IPS-18c (cell line): ENCODE results near the gene COX6B1.

ENCODE experiments used
- H3K4me3 ChIP-seq: 2 replicates; pipeline ENCODE4 v1.7.0; 2013; ENCODE audit warnings: low read depth, mild to moderate bottlenecking, low read length, moderate library complexity; ENCODE audit not compliant: insufficient read depth
- H3K9me3 ChIP-seq: one replicate; pipeline ENCODE4 v1.6.1; 2013; ENCODE audit warnings: mild to moderate bottlenecking, low read length, moderate library complexity; ENCODE audit not compliant: control insufficient read depth, insufficient read depth

COX6B1 gene

DNA sequence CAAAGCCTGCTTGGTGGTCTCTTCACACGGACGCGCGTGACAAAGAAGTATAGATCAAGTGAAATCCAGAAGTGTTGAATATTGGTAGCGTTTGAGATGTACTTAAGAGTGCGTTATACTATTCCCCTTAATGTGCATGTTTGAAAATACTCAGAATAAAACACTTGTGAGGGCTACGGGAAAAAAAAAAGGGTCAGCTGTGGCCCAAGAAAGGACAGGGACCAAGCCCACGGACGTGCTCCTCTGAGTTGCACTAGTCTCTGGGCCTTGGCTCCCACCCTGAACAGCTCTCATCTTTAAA, 19.9 kb upstream of the COX6B1 start:
- Histone ChIP-seq H3K9me3 (no peaks in the 10 kb centered on the region), H3K4me3 (peak overlapping the region; percentile 66)

DNA sequence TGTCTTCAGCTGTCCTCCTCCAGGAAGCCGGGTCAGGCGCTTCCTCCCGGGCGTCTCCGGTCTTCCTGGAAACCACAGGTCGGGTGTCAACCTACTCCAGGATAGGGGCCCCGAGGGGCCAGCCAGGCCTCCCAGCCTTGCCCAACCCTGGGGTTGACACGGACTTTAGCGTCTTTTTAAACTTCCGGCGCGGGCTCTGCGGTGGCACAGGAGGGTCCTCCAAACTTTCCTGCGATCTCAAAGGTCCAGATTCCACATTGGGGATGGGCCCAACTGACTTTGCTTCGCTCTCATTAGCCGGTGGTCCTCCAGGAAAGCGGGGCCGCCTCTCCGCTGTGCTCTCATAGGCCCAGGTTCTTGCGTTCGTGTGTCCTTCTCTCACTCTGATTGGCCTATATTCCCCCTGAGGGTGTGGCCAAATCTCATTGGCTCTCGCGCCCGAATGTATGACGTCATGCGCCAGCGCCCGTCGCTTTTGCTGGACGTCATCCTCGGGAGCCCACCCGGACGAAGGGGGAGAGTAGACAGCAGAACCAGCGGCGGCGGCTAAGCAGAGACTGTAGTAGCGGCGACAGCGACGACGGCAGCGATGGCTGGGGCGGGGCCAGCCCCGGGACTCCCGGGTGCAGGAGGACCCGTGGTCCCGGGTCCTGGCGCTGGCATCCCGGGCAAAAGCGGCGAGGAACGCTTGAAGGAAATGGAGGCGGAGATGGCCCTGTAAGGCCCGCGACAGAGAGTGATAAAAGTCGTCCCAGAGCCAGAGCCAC, 19.4 kb upstream of the COX6B1 start, which contains the start of gene RBM42:
Gene RBM42 (plus strand): TSS at position 472 of the 767 bp plus-strand sequence. CDS start 118 bp downstream, at position 590.
- Histone ChIP-seq H3K4me3 (peak within 1 kb of the TSS; percentile 88), H3K9me3 (no peaks in the 10 kb centered on the region)

DNA sequence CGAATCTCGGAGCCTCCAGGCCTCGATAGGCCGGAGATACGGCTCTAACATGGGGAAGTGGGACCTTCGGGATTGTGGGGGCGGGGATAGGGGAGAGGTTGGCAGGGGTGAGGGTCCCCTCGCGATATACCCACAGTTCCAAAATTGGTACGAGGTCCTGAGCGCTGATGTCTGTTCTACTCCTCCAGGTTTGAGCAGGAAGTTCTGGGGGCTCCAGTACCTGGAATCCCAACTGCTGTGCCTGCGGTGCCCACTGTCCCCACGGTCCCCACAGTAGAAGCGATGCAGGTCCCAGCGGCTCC, 18.8 kb upstream of the COX6B1 start:
- H3K9me3 ChIP-seq: no peaks in the 10 kb centered on the region
- peak overlapping the region; percentile 88 for H3K4me3 ChIP-seq

DNA sequence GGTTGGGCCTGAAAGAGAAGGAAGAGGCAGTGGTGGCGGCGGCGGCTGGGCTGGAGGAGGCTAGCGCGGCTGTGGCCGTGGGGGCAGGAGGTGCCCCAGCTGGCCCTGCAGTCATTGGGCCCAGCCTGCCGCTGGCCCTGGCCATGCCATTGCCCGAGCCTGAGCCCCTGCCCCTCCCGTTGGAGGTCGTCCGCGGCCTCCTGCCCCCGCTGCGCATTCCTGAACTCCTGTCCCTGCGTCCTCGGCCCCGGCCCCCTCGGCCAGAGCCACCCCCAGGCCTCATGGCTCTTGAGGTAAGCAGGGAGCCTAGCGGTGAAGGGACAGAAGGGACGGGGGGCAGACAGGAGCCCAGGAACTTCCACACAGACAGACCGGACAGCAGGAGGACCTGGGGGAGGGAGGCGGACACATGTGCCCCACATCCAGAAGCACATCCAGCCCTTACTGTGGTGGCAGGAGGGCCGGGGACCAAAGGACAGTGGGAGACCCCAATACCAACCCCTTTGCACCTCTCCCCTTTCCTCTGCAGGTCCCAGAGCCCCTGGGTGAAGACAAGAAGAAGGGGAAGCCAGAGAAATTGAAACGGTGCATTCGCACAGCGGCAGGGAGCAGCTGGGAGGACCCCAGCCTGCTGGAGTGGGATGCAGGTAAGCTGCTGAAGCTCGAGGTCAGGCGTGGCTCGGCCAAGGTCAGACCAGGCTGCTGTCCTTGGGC, 14.2 kb upstream of the COX6B1 start:
- H3K9me3 ChIP-seq: no peaks in the 10 kb centered on the region
- no peak overlapping the region for H3K4me3 ChIP-seq

DNA sequence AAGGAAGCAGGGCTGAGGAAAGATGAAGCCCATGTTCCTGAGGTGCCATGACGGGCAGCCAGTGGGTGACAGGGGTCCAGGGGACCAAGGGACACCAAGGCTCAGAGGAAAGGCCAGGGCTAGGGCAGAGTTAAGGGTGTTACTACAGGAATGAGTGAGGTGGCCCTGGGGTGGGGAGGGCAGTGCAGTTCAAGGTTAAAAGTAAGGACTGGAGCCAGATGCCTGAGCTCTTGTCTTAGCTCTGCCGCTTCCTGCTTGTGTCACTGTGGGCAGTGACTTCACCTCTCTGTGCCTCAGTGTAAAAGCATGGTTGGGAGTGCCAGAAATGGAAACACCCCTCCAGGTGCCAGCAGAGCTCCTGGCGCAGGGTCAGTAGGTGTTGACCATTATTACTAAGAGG, 11.5 kb upstream of the COX6B1 start:
- Histone ChIP-seq H3K4me3 (no peak overlapping the region), H3K9me3 (no peaks in the 10 kb centered on the region)

DNA sequence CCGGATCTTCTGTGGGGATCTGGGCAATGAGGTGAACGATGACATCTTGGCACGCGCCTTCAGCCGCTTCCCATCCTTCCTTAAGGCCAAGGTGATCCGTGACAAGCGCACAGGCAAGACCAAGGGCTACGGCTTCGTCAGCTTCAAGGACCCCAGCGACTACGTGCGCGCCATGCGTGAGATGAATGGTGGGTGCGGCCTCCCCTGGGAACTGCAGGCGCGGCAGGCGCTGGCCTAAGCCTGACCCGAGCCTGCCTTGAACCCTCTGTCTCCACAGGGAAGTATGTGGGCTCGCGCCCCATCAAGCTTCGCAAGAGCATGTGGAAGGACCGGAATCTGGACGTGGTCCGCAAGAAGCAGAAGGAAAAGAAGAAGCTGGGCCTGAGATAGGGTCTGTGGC, 11.0 kb upstream of the COX6B1 start:
- Histone ChIP-seq H3K4me3 (no peak overlapping the region), H3K9me3 (no peaks in the 10 kb centered on the region)

DNA sequence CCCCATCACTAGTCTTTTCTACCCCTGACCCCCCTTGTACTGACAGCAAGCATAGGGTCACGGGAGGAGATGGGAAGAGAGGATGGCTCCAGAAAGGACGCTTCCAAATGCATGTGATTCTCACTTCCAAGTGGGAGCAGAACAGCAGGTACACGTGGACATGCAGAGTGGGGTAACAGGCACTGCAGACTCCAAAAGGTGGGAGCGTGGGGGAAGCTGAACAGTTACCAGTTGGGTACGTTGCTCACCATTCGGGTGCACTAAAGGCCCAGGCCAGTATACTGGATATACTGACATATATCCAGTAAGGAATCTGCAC, 8.8 kb upstream of the COX6B1 start:
- Histone ChIP-seq H3K9me3 (no peaks in the 10 kb centered on the region), H3K4me3 (no peak overlapping the region)

DNA sequence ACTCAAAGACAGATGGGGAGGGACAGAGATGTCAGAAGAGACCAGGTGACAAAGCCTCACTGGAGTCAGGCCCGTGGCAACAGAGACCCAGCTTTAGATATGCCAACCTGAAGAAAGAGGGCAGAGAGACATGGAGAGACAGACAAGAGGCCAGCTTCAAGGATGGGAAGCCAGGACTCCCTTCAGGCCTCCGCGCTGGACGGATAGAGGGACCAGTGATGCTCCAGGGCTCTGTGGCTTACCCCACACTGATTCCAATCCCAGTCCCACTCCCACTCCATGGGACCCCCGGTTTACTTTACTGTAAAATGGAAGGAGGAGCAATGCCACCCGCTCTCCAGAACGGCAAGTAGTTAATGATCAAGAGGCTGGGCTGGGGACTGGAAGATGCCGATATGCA, 8.3 kb upstream of the COX6B1 start:
- H3K9me3 ChIP-seq: no peaks in the 10 kb centered on the region
- H3K4me3 ChIP-seq: no peak overlapping the region

DNA sequence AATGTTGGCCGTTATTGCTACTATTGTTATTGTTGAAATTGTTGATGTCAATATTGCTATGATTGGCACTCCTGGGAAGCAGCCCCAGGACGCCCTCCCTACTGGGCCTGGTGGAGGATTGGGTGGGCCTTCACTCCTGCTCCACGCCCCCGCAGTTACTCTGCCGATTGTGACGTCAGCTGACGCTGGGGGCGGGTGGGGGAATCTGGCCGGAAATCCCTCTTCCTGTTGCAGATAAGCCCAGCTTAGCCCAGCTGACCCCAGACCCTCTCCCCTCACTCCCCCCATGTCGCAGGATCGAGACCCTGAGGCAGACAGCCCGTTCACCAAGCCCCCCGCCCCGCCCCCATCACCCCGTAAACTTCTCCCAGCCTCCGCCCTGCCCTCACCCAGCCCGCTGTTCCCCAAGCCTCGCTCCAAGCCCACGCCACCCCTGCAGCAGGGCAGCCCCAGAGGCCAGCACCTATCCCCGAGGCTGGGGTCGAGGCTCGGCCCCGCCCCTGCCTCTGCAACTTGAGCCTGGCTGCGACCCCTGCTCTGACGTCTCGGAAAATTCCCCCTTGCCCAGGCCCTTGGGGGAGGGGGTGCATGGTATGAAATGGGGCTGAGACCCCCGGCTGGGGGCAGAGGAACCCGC, 6.5 kb upstream of the COX6B1 start, which contains the start of gene ETV2:
Gene ETV2 (plus strand): TSS at position 231 of the 637 bp plus-strand sequence. CDS start 716 bp downstream, outside the sequence.
- Histone ChIP-seq H3K4me3 (peak within 1 kb of the TSS; percentile 24), H3K9me3 (no peaks in the 10 kb centered on the region)

DNA sequence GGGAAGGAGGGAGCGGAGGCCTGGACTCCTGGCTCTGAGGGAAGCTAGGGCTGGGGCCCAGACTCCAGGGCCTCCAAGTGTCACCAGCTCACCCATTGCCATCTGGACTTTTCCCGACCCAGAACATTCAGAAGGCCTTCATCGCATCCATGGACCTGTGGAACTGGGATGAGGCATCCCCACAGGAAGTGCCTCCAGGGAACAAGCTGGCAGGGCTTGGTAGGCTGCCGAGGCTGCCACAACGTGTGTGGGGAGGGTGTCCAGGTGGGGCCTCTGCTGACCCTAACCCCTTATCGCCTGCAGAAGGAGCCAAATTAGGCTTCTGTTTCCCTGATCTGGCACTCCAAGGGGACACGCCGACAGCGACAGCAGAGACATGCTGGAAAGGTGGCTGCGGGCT, 5.8 kb upstream of the COX6B1 start:
- peak overlapping the region; percentile 24 for H3K4me3 ChIP-seq

DNA sequence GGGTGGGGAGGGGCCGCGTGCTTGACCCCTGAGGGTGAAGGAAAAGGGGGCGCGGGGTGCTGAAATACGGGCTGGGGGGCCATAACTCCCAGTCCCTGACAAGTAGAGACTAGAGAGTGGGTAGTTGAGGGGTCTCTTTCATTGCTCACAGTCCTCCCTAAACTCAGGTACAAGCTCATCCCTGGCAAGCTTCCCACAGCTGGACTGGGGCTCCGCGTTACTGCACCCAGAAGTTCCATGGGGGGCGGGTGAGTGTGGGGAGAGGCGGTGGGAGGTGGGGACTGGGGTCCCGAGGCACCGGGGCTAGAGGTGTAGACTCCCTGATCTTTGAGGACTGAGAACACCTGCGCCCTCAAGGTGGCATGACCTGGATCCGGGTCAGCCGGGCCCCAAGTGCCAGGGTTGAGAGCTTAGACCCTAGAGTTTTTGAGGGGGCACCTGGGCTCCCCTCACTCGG, 5.3 kb upstream of the COX6B1 start:
- peak overlapping the region; percentile 68 for H3K4me3 ChIP-seq

More for the DNA sequence above, 5.8 kb upstream of the COX6B1 start:
- no peaks in the 10 kb centered on the region for H3K9me3 ChIP-seq

DNA sequence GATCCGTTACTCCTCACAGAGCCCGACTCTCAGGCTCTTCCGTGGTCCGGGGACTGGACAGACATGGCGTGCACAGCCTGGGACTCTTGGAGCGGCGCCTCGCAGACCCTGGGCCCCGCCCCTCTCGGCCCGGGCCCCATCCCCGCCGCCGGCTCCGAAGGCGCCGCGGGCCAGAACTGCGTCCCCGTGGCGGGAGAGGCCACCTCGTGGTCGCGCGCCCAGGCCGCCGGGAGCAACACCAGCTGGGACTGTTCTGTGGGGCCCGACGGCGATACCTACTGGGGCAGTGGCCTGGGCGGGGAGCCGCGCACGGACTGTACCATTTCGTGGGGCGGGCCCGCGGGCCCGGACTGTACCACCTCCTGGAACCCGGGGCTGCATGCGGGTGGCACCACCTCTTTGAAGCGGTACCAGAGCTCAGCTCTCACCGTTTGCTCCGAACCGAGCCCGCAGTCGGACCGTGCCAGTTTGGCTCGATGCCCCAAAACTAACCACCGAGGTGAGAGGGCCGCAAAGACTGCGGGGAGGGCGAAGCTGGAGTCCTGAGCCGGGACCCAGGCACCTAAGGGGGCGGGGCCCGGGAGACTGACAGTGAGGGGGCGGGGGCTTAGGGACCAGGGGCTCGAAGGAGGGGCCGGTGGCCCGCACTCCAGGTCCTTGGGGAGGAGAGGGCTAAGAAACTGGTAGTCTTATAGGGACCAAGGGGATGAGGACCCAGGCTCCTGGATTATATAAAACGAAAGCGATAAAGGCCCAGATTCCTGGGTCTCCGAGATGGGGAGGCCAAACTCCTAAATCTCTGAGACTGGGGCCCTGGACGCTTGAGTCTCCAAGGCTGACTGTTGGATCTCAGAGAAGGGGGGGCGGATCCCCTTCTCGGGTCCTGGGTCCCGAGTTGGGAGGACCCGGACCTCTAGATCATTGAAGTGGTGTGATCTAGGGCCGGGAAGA, 4.6 kb upstream of the COX6B1 start:
- H3K4me3 ChIP-seq: peak overlapping the region; percentile 68
- no peaks in the 10 kb centered on the region for H3K9me3 ChIP-seq

More for the DNA sequence above, 5.3 kb upstream of the COX6B1 start:
- no peaks in the 10 kb centered on the region for H3K9me3 ChIP-seq

DNA sequence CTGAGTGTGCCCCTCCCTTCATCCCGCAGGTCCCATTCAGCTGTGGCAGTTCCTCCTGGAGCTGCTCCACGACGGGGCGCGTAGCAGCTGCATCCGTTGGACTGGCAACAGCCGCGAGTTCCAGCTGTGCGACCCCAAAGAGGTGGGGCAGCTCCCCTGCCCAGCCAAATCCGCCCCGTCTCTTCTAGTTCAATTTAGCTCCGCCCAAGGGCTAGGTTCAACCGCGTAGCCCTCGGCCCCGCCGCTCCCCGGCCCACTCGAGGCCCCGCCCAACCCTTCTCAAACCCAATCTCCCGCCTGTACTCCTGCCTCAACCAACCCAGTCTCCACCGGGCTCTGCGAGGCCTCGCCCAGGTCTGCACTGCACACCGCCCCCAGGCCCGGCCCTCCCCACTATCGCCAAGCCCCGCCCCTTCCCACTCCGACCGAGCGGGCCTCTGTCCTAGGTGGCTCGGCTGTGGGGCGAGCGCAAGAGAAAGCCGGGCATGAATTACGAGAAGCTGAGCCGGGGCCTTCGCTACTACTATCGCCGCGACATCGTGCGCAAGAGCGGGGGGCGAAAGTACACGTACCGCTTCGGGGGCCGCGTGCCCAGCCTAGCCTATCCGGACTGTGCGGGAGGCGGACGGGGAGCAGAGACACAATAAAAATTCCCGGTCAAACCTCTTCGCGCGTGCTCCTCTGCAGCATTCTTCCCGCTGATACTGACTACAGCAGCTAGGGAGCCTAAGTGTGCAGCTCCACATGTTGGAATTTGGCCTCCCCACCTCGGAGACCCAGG, 3.7 kb upstream of the COX6B1 start:
- peak overlapping the region; percentile 68 for H3K4me3 ChIP-seq
- no peaks in the 10 kb centered on the region for H3K9me3 ChIP-seq

DNA sequence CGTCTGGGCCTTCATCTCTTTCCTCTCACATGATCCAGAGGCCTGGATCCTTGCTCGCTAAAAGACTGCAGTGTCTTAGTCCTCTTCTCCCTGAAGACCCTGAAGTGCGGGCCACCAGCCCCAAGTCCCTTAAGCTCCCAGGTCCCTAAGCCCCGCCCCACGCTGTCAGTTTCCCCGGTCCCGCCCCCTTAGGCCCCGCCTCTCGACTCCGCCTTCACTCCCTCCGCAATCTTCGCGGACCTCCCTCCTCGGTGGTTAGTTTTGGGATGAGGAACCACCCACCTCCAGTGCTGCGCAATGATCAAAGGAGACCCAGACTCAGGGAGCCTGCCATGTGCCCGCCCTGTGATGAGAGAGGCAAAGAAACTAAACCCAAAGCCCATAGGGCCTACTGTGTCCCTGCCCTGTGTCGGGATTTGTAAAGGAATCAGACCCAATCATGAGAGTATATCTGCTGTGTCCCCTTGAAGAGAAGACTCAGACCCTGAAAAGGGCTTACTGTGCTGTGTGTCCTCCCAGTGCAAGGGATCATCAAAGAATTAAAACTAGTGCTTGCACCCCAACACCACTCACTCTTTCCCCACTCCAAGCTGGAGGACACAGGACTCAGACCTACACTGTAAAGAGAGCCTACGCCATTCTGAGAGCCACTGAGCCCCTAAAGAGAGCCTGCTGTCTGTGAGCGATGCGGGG, 3.0 kb upstream of the COX6B1 start:
- Histone ChIP-seq H3K9me3 (no peaks in the 10 kb centered on the region), H3K4me3 (peak overlapping the region; percentile 59)

DNA sequence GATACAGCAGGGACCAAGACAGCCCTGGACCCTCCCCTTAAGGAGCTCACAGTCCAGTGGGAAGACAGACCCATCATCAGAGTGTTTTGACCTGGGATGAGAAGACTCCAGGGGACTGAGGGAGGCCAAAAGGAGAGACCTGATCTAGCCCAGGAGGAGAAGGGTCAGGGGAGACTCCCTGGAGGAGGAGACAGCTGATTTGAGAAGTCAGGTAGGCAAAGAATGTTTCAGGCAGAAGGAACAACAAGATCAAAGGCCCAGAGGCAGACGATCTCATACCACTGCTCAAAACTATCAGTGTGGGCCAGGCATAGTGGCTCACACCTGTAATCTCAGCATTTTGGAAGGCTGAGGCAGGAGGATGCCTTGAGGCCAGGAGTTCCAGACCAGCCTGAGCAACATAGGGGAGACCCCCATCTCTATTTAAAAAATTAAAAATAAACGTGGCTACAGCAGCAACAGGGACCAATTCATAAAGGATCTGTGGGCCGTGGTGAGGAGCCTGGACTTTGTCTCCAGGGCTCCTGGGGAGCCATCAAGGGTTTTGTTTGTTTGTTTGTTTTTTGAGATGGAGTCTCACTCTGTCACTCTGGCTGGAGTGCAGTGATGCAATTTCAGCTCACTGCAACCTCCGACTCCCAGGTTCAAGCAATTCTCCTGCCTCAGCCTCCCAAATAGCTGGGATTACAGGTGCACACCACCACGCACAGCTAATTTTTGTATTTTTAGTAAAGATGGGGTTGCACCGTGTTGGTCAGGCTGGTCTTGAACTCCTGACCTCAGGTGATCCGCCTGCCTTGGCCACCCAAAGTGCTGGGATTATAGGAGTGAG, 2.2 kb upstream of the COX6B1 start:
- no peak overlapping the region for H3K4me3 ChIP-seq
- H3K9me3 ChIP-seq: no peaks in the 10 kb centered on the region
